K562 (cell line): ENCODE data around the gene PLEKHH3.

Source experiments
- EZH2 ChIP-seq: IDR thresholded peaks from 2 replicates; pipeline ENCODE4 v1.6.1; 2012; ENCODE audit warnings: low read depth, mild to moderate bottlenecking, inconsistent platforms, low read length, borderline replicate concordance
- FOXK2 ChIP-seq, 2 experiments: fragments of 450-650 bp; IDR thresholded peaks in 1 of 2; conservative IDR thresholded peaks in 1 of 2; 2 replicates each; pipeline ENCODE4 v1.6.1; 2016; ENCODE audit warnings: low read depth in 2 of 2, mild to moderate bottlenecking in 1 of 2
- HES1 ChIP-seq: fragments of 450-650 bp; IDR thresholded peaks from 2 replicates; pipeline ENCODE4 v1.6.1; 2016; ENCODE audit warnings: low read depth, mild to moderate bottlenecking, moderate library complexity
- NCOR1 ChIP-seq: fragments of 450-650 bp; IDR thresholded peaks from 2 replicates; pipeline ENCODE4 v1.6.1; 2016; ENCODE audit warnings: mild to moderate bottlenecking, moderate library complexity
- POLR2AphosphoS5 ChIP-seq: IDR thresholded peaks from 2 replicates; pipeline ENCODE4 v1.6.1; 2011; ENCODE audit warnings: mild to moderate bottlenecking, low read depth, low read length, moderate library complexity; ENCODE audit not compliant: control insufficient read depth, insufficient read depth
- PREB ChIP-seq: sonication (generic); formaldehyde crosslinking; IDR thresholded peaks from 2 replicates; pipeline ENCODE4 v1.8.1; 2023; ENCODE audit warnings: mild to moderate bottlenecking, missing genetic modification reagents
- PYGO2 ChIP-seq: fragments of 450-650 bp; IDR thresholded peaks from 2 replicates; pipeline ENCODE4 v1.6.1; 2016; ENCODE audit warnings: mild to moderate bottlenecking, missing genetic modification characterization, moderate library complexity, missing compliant biosample characterization
- SNRNP70 ChIP-seq: fragments of 200-400 bp; formaldehyde crosslinking; optimal IDR thresholded peaks from 2 replicates; pipeline ENCODE3; 2017; ENCODE audit warnings: low read depth, low read length
- SRF ChIP-seq, 2 experiments: fragments of 250-450, 450-650 bp in 1 of 2; sonication (Bioruptor Pico) in 1 of 2; sonication (generic) in 1 of 2; formaldehyde crosslinking; IDR thresholded peaks; 2 replicates each; pipeline versions ENCODE4 v1.5.0 to v1.5.1; 2020 to 2022; ENCODE audit warnings: mild to moderate bottlenecking in 1 of 2, missing genetic modification reagents in 1 of 2
- ZFP36 ChIP-seq: fragments of 150-350 bp; IDR thresholded peaks from 2 replicates; pipeline ENCODE4 v1.6.1; 2018; ENCODE audit warnings: low read length, low read depth; ENCODE audit not compliant: partially characterized antibody
- ZNF778 ChIP-seq: fragments of 450-650 bp; formaldehyde crosslinking; IDR thresholded peaks from 2 replicates; pipeline ENCODE4 v1.4.0; 2020; ENCODE audit warnings: mild to moderate bottlenecking, moderate library complexity
- ZNF79 ChIP-seq: fragments of 250-450 bp; sonication (Bioruptor Pico); IDR thresholded peaks from 2 replicates; pipeline ENCODE4 v1.4.0; 2020; ENCODE audit warnings: low read depth, mild to moderate bottlenecking, moderate library complexity

- TF ChIP-seq SNRNP70 (no peak), EZH2 (no peak), PREB (CRISPR knock-in tag) (no peak), SRF (CRISPR knock-in tag; IDR thresholded peaks at IDR 0.05) (no peak), NCOR1 (no peak), ZFP36 (no peak), ZNF778 (CRISPR knock-in tag) (no peak), HES1 (no peak), POLR2AphosphoS5 (no peak), ZNF79 (CRISPR knock-in tag) (no peak), PYGO2 (tag) (no peak), FOXK2 (conservative IDR thresholded peaks at IDR 0.05 in 1 of 2, IDR thresholded peaks at IDR 0.05 in 1 of 2; ENCODE audit: low read depth in 2 of 2) (no peak)
These were observed 1.9 kb downstream of the PLEKHH3 start for GRCh38 chr17:42674755-42675347.
